ENCODE results near the gene CFAP97D2.

The CFAP97D2 gene

GRCh38 chr13:114268344-114269280, 89.6 kb downstream of the CFAP97D2 start:
- CTCF ChIA-PET: interaction anchor here (0.7 to 2.4 kb wide), 3 partner anchors 11 to 16 kb away, joined by 3 to 6 read pairs (median 5); partner anchors contain the start of gene UPF3A
- POLR2A ChIA-PET: no interaction called here

GRCh38 chr13:114269281-114269770, 90.3 kb downstream of the CFAP97D2 start:
- POLR2A ChIA-PET: no interaction called here
- TF ChIP-seq CTCF (IDR thresholded peaks at IDR 0.05; ENCODE audit: control extremely low read depth, extremely low read depth, low read depth, missing control alignments): no peak
- CTCF ChIA-PET: interaction anchor here (1.5 to 2.4 kb wide), 2 partner anchors 10 to 17 kb away, joined by 5 to 6 read pairs; no protein-coding TSS in a partner anchor
- no peak for DNase-seq (ENCODE audit: extremely low spot score)

More at GRCh38 chr13:114268344-114269280, 89.6 kb downstream of the CFAP97D2 start:
- TF ChIP-seq CTCF (IDR thresholded peaks at IDR 0.05; ENCODE audit: control extremely low read depth, extremely low read depth, low read depth, missing control alignments): no peak
- no peak for DNase-seq (ENCODE audit: extremely low spot score)
